ENCODE data around the gene PTPRN2.
"Not testable (repeated sequence)": the region's sequence is repeated elsewhere in the genome, so short reads cannot be mapped to it uniquely, and the experiment has no call there.

The PTPRN2 gene

DNA sequence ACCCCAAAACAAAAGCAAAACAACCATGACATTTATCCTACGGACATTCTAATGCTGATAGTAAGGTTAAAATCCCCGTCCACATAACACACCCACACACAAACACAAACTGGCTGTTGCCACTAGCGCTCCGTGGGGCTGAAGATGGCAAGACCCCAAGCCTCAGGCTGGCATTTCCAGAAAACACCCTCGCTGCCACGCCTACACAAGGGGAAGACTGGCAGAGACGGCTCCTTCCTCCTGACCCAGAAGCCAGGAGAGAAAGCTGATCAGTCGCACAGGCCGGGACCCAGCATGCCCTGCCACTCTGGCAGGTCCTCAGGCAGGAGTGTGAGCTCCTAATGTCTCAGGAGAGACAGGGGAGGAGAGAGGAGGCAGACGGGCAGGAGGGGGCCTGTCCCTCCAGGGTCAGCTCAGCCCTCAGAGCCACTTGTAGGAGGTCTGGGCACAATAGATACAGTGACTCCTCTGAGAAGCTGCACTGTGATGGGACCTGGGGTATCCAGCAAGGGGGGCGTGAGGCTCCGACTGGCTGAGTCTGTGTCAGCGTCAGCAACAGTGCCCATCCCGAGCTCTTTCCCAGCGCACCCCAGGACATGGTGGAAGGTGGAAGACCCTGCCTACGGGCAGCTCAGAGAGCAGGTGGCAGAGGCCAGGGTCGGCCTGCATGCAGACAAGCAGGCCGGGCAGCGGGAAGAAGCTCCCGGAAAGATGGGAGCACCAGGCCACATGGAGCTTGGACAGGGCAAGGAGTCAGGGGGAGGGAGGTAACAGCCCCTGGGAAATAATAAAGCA lies 326.9 kb downstream of the PTPRN2 start:
- DNase-seq: no peak

DNA sequence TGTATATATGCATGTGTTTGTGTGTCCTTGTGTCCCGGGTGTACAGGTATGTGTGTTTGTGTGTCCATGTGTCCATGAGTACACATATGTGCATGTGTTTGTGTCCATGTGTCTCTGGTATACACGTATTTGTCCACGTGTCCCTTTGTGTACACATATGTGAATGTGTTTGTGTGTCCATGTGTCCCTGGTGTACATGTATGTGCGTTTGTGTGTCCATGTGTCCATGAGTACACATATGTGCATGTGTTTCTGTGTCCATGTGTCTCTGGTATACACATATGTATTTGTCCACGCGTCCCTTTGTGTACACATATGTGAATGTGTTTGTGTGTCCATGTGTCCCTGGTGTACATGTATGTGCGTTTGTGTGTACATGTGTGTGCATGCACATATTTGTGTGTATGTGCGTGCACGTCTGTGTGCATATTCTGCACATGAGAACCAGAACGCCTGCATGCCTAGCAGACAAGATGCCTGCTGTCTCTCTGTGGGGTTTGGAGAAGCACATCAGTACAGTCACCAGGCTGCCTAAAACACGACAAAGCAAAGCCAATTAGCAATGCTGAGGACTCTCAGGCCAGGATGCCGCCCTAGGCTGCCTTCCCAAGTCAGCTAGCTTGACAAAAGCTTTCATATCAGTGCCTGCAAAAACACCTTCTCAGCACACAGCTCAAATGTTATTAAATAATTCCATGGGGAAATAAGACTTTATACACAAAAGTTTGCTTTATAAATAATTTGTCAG lies 327.8 kb downstream of the PTPRN2 start:
- no peak for DNase-seq

DNA sequence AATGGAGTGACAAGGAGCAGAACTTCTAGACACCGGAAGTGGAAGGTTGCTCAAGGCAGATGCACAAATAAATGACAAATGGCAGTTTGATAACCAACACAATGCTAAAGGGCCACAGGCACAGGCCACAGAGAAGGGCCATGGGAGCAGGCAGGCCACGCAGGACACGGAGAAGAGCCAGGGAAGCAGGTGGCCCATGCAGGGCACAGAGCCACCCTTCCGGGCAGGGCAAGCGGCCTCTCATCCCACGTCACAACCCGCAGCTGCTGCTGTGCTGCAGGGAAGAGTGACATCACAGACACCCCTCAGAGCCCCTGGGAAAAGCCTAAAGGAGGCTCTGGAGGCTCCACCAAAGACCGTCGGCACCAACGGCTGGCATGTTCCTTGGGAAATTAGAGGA lies 328.5 kb downstream of the PTPRN2 start:
- no peak for DNase-seq

DNA sequence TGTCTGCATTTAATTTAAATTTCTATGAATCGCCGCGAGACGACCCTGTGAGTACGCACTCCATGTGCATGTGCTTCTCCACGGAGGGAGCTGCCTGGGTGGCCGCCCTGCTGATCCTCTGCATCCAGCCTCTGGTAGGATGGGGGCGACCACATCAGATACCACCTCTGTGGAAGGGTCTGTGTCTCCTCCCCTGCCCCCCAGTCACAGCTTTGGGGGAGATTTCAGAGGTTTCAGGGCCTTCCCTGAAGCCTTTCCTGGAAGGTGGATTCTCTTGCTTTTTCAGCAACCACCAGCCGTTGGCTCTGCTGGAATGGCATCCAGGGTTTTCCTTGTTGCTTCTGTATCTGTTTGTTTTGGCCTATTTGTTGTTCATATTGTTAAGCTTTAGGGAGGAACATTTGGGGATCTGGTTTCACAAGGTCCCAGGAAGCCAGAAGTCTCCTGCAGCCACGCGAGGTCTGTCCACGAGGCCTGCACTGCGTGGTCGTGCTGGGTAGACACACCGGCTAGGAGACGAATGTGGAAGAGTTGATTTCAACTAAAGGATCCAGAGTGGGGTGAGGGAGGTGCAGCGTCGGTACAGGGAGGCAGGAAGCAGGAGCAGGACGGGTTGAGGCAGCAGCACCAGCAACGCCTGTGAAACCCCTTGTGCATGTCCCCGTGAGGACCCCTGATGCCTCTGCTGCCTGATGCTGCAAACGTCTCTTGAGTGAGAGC lies 329.1 kb downstream of the PTPRN2 start:
- DNase-seq: no peak

DNA sequence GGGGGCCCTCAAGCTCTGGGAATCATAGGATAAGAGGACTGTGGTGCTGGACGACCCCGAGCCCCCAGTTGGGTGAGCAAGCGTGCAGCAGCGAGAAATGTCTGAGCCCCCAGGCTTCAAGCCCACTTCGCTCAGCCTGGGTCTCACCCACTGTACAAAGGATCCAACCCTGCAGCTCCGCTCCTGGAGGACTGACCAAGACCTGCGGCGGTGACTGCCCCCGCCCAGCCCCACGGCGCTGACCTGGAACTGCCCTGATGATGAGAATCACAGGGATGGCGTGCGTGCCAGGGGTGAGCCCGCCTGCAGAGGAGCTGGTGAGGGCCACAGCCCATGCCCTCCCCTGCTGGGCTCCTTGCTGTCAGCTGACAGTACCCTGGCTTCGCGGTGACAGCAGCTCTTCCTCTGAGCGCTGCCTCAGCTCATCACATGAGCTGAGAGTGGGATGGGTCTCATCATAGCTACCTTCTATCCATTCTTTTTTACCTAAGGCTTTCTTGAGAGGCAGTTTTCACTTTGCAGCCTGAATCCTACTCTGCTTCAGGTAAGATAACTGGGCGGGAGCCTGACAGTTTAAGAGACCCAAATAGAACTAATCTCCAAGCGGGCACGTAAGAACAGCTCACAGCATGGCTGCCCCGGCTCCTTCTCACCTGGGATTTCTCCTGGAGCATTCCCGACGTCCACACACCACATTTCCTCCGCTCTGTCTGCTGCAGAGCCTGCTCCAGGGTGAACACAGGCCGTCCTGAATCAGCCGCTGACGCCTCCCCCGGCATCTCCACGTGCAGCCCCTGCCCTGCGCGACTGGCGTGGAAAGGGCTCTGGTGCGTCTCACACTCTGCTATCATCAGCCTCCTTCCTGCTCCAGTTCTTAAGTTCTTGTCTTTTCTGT lies 329.9 kb downstream of the PTPRN2 start:
- DNase-seq: no peak

DNA sequence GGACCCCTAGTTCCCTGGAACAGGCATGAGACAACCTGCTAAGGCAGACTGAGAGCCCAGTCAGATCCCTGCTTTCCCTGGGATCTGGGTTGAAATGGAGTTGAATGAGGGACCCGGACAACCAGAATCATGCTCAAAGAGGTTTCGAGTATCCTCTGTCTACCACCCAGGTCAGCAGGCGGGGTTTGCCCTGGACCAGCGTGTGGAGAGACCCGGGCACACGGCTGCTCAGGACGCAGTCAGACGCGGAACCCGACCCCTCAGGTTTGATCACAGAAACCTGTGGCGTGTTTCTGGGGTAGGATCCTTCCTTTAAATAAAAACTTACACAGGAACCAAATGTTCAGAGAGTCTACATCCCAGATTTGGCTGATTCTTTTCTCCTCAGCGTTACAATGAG lies 330.6 kb downstream of the PTPRN2 start:
- DNase-seq: no peak

DNA sequence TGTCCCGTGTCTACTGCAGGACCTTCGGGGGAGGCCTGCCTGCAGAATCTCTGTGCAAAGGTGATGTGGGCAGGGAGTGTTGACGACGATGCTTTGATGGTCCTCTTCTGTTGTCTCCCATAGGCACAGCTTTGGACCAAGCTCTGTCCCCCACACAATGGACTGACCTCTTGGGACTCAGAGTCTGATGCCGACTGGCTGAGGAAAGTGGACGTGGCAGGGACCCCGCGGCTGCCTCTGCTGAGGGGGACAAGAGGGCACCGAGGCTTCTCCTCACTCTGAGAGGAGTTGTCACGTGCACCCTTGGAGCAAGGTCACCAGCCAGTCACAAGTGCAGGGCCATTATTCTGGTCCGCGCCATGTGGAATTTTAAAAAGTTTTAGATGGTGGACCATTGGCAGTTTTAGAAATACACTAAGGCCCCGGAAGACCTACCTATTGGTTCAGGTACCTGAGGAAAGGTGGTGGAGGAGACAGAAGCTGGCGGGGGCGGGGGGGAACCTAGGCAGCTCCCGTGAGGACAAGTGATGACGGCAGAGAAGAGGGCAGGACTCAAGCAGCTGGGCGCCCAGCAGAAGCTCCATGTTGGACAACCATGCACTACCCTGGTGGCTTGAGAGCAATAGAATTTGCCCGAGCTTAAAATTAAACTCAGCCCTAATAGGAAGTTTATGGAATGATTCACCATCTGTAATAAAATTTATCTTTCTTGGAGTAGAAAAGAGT lies 331.4 kb downstream of the PTPRN2 start:
- DNase-seq: no peak

DNA sequence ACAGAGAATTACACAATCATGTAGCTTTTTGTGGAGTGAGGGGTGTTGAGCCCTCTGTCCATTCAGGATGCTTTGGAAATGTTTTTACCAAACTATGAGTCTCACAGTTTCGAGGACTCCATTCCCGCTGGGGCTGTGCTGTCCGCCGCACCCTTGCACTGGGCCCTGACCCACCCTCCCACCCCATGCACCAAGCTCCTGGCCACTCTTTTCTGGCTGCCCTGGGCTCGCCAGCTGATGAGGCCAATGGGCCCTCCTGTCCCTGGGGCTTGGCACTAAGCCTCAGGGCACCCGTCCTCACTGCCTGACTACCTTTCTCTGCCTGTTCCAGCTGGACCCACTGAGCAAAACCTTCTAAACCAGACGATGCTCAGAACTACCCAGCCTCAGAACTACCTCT lies 332.1 kb downstream of the PTPRN2 start:
- DNase-seq: no peak

DNA sequence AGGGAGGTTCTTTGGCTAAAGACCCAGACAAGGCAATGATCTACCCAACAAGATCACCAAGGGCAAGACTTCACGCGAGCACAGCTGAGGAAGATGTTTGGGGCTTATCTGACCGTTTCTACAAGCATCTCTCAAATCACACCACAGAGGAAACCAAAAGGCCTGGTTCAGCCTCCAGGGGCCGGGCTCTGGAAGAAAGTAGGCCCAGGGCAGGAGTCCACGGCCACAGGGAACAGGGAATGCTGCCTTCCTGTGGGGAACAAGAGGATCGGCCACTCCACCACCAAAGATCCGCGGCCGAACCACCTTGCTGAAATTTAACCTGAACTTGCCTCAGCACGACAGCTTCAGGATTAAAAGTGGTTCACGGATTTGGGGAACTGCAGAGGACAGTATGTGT lies 332.5 kb downstream of the PTPRN2 start:
- DNase-seq: no peak

DNA sequence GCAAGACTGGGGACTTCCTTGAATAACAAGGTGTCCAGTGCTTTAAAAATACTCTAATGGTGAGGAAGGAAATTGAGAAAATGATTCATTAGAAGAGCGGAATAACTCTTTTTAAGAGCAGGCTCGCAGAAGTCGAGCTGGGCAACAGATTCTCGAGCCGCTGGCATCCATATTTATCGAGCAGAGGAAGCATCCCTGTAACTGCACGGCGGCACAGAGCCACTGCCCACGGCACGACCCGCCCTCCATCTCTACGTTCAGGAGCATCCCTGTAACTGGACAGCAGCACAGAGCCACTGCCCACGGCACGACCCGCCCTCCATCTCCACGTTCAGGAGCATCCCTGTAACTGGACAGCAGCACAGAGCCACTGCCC lies 334.0 kb downstream of the PTPRN2 start:
- not testable (repeated sequence) for DNase-seq

DNA sequence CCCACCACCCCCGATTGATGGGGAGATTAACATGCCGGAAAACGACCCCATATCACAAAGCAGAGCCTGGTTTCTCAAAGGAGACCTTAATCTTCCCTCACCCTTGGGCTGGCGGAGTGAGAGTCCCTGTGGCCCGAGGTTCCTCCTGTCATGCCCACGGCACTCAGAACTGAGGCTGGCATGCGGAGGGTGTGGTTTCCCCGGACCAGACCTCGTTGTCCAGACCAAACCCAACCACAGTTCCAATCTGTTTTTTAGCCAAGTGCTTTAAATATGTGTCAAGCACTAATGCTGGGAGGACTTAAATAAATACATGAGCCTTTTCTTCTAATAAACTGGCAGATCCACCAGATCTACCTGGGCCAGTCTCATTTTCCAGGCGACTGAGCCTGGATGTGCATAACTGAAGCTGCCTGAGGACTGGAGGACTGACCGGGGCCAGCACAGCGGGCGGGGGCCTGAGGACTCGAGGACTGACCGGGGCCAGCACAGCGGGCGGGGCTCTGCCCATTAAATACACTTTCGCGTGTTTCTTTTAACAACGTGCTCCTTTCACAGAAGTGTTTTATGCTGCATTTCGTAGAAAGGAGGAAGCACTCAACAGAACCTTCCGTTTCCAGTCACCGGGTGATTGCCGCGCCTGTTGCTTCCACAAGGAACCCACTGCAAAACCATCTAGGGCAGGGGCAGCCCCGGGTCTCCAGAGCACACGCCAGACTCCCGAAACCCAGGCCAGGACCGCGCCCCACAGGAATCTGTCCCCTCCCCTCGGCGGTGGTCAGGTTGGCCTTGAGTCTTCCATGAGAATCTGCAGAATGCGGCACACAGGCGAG lies 334.6 kb downstream of the PTPRN2 start:
- DNase-seq: no peak

DNA sequence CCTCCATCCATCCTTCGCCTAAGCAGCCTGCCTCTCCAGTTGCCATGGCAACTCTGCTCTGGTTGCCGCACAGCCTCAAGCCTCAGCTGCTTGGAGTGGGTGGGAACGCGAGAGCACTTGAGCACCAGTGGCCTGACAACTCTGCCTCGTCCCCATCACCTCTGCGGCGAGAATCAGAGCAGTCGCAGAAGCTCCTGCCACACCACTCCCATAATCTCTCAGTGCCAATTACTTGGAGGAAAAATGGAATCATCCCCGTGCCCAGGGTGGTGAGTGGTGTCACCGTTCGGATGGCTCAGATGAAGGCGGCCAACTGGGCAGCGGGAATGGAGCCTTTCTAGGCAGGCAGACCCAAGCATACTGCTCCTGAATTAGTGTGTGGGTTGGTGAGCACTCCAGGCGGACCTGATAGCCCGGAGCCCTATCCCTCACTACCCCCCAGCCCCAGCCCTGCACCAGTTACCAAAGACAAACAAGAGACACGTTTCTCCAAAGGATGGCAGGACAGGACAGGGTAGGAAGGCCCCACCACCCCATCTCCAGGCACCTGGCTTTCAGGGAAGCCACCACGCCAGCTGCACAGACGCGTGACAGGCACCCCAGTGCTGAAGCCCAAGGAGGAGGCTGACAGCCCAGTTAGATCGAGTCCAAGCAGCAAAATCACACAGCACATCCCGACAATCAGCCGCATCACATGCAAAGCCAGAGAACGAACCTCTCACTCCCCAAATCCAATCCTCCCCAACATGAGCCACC lies 335.4 kb downstream of the PTPRN2 start:
- no peak for DNase-seq

DNA sequence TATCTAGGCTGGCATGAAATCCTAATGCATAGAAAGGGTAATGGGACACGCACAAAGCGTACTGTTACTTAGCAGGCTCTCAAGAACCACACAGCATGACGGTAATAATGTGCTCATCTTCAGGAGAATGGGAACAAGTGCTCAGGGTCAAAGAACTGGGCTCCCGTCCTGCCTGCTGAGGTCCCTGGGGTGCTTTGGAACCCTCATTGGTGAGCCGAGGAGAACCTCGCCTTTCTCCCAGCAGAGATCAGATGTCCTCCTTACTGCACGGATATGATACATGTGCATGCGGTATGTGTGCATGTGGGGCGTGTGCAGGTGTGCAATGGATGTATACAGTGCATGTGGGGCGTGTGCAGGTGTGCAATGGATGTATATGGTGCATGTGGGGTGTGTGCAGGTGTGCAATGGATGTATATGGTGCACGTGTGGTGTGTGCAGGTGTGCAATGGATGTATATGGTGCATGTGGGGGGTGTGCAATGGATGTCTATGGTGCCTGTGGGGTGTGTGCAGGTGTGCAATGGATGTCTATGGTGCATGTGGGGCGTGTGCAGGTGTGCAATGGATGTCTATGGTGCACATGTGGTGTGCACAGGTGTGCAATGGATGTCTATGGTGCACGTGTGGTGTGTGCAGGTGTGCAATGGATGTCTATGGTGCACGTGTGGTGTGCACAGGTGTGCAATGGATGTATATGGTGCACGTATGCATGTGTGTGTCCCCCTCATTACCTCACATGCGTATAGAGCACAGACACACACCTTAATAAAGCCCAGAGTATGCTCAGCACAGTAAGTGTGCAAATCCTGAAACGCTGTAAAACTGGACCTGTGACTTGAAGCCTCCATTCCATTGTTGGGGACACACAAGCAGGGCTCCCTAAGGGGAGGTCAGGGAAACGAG lies 336.3 kb downstream of the PTPRN2 start:
- no peak for DNase-seq

DNA sequence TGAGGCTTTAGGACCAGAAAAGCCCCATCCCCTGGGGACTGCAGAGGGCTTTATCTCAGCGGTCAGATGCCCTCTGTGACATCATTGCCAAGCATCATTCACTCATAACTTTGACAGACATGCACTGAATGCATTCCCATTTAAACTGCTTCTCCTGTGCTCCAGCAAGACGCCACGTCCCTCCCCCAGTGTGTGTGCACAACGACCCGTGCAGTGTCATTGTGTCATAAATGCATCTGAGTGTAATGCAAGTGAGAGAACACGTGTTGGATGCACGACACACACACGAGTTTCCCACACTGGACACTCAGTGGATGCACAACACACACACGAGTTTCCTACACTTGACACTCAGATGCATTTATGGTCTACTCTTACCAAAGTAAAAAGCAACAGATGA lies 337.9 kb downstream of the PTPRN2 start:
- no peak for DNase-seq

DNA sequence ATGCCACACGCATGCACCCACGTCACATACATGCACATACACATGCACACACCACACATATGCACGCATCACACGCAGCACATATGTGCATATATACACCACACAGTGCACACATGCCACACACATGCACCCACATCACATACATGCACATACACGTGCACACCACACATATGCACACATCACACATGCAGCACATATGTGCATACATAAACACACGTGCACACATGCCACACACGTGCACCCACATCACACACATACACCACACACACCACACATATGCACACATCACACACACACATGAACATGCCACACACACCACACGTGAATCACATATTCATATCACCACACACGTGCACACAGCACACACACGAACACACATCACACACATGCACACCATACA lies 338.8 kb downstream of the PTPRN2 start:
- DNase-seq: no peak

DNA sequence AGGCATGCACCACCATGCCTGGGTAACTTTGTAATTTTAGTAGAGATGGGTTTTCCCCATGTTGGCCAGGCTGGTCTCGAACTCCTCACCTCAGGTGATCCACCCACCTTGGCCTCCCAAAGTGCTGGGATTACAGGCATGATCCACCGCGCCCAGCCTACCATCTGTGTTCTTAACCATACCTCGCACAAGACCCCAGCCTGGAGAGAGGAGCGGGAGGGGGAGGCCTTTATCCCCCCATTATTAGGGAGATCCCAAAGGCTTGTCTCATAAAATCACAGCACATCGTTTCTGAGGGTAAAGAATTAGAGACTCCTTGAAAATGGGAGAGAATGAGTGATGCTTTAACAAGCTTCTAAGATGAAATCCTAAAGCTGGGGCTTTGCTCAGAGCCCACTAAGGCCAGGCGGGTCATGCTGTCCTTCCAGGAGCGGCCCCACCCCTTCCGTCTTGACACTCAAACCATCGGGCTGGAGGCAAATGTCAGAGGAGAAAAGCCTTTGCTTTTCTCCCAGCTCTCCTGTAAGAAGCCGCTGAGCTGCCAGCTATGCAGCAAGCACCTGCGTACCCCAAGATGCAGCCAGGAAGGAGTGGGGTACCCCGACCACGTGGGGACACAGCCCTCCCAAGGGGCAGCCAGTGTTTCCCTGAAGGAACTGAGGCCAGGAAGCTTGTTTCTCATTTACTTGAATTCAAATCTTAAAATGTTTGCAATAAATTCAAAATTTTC lies 339.7 kb downstream of the PTPRN2 start:
- no peak for DNase-seq

DNA sequence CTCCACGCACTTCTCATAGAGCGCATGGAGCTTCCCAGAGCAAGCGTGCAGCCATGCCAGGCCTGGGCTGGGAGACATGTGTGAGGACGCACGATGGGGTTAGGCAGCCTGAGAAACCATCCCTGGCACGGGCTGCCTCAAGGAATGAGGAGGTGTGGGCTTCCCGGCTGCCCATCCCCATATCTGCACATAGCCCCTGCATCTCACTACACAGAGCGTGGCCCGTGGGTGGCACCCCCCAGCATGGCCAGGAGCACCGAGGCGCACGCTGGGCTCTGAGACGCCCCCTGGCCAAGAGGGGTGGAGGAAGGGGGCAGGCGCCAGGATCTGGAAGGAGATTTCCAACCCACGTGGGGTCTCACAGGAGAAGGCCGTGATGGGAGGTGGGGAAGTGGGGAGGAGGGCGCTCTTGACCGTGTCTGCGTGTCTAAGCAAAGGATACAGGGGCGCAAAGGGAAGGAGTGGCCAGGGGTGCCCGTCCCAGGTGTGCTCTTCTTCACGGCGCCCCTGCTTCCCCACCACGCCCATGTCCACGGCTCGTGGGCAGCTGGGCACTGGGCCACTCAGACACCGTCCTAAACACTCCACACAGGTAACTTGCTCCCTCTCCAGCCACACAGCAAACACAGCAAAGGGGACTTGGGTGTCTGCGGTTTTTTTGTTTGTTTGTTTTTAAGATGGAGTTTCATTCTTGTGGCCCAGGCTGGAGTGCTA lies 340.5 kb downstream of the PTPRN2 start:
- no peak for DNase-seq

All from inflammatory macrophage (primary cell).